GM19043 (cell line): ENCODE data around the gene ARFGAP2.

Experiments
- ATAC-seq: cut with Tn5 transposase; IDR thresholded peaks from one replicate; pipeline ENCODE4 v1.9.1; 2021; ENCODE audit warnings: low read depth; ENCODE audit not compliant: unreplicated experiment

Gene ARFGAP2

DNA sequence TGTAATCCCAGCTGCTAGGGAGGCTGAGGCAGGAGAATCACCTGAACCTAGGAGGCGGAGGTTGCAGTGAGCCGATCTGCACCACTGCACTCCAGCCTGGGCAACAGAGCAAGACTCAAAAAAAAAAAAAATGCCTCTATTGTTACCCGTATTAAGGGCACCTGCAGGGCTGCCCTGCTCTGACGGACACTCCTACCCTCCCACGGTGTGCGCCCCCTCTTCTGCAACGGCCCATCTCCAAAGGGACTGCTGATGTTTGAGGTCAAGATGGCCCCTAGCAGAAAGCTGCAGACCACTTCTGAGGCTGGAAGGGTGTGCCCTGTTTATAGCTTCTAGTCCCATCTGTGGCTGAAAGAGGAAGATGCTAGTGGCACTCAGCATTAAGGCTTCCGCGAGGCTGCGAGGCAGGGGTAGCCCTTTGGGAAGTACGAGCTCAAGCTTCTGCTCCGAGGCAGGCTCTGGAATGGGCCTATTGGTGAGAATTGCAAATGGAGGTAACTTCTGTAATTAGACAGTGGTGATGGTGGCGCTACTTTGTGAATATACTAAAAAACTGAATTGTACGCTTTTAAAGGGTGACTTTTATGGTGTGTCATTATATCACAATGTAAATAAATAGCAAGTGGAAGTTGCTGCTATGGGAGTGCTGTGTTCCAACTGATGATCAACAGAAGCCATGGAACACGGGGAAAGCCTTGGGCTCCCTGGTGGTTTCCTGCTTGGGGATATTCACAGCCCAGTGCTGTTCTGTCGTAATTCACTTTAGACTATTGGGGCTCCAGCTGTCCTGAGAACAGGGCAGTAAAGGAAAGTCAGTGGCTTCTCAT, 24.3 kb downstream of the ARFGAP2 start:
- no peak for ATAC-seq

DNA sequence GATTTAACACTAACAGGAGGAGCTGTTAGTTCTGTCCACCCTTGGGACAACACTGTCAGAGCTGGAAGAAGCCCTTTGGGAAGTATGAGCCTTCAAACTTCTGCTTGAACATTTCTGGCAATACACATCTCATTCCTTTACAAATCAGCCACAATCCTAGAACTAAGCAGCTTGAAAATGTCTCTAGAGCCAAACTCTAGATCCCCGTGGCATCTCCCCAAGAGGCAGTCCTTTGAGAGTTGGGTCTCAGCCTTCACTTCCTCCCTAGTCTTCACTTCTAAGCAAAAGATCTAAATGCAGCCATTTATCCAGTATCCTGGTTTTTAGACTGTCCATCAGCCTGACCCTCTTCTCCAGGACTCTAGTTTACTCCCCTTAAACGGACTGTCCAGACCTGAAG, 26.9 kb downstream of the ARFGAP2 start:
- no peak for ATAC-seq

DNA sequence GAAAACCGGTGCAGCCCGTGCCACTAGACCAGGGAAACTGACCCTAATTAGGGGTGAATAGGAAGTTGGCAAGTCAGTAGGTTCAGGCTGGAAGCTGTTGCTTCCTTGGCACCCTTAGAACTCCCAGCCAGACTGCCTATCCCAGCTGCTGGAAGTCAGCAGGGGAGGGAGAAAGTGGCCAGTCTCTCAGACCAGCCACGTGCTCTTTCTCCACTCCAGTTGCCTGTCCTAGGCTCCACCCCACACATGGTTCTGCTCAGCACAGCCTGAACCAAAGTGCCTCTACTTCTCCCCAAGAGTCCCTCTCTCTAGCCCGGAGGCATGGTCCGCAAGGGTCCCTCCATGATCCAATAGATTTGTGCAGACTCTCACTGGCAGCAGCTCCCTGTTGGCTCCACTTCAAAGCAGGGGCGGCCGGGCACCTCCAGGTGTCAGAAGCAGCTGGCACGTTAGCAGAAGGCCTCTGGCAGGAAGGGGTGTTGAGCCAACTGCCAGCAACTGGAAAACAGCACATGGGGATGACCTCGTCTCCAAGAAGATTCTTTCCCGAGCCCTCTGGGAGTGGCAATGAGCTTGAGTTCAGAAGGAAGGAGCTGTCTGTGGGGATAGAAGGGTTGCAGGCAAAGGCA, 27.7 kb downstream of the ARFGAP2 start:
- no peak for ATAC-seq

DNA sequence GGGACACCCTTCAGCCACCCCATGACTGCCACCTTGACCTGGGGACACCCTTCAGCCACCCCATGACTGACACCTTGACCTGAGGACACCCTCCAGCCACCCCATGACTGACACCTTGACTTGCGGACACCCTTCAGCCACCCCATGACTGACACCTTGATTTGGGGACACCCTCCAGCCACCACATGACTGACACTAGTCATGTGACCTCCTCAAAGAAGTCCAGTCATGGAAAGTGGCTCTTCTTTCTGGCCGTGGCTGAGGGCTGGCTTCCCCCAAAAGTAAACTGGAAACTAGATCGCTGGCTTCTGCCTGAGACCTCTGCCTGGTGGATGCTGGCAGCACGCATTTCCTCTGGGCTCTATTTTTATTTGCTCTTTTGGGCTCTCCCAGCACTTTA, 28.4 kb downstream of the ARFGAP2 start:
- ATAC-seq, result no peak

DNA sequence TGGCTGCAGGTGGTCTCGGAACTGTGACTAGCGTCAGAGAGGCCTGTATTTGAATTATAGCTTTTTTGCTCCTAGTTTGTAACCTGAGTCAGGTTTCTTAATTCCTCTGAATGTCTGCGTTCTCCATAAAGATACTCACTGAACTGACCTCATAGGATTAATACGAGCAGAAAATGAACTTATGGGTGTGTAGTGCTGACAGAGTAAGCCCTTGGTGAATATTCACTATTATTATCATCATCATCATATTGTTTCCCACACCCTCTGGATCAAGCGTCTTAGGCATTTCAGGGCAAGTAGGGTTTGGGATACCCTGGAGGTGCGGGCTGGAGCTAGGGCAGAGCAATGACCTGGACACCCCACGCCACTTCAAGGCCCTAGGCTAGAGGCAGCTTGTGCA, 29.0 kb downstream of the ARFGAP2 start:
- no peak for ATAC-seq

DNA sequence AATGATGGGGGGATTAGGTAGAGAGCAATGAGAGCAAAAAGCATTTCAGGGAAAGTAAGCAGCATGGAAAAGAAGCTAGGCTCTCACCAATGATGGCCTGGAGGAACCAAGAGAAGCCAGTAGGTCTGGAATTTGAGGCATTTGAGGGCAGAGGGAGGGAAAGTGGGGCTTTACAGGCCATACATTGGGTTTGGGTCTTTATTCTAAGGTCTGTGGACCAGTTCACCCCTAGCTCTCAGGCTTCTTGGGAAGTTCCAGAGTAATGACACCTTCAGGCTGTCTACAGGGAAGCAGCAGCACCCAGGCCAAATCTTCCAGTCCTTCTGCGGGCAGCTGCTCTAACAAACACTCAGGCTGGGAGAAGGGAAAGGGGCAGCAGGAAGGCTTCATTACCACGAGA, 29.4 kb downstream of the ARFGAP2 start:
- ATAC-seq, result no peak

DNA sequence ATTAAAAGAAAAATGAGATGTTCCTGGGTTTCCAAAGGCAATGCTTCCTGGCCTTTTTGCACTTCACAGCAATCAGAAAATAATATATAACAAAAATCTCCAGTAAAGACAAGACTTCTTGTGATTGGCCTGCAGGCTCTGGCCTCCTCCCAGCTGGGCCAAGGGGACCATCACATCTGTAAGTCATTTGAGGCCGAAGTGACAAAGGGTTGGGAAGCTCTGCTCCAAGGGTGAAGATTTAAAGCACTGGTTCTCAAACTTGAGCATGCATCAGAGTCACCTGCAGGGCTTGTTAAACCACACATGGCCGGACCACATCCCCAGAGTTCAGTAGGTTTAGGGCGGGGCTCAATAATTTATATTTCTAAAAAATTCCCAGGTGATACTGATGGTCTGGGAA, 32.1 kb downstream of the ARFGAP2 start:
- no peak for ATAC-seq

DNA sequence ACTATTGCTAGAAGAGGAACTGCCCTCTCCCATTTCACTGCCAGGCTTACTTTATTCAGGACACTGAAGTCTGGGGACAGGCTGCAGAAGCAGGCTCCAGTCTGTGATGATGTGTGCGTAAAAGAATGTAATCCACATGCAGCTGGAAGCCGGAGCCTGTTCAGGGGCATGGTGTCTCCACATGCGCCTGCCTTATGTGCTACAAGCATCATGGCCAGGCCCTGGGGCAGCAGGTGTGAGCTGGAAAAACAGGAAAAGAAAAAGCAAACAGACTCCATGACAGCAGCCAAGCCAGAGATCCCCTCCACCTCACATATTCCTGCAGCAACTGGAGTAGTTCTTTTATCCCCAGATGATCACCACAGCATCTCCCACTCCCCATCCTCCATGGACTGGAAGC, 33.4 kb downstream of the ARFGAP2 start:
- ATAC-seq, result no peak

DNA sequence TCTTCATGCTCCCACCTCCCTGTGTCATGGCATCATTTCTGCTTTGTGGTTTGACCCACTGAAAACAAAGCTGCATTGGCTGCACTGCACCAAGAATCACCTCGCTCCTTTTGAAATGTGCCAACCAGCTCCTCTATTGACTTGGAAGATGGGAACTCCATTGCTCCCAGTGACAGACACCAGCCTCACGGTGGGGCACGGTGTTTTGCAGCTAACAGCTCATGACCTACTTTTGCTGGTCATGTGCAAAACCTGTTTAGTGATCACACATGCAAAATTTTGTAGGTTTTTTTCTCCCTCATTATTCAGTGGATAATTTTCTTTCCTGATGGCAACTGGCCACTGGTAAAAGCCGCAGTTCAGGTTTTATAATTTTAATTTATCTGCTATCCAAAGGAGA, 36.8 kb downstream of the ARFGAP2 start:
- no peak for ATAC-seq

DNA sequence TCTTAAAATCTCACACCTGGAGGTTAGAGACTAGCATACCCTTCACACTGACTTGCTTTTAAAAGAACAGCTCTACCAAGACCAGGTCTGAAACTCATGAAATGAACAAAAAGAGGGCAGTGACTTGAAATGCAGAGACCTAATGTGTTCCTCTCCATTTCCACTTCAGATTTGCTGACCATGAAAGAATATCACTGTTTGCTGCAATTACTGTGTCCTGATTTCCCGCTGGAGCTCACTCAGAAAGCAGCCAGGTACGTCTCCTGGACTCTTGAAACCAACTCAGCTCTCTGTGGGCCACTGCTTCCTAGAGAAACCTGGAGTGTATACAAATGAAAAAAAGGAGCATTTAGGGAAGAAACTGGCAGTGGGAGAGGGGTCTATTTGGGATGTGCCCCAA, 39.2 kb downstream of the ARFGAP2 start:
- ATAC-seq, result no peak

DNA sequence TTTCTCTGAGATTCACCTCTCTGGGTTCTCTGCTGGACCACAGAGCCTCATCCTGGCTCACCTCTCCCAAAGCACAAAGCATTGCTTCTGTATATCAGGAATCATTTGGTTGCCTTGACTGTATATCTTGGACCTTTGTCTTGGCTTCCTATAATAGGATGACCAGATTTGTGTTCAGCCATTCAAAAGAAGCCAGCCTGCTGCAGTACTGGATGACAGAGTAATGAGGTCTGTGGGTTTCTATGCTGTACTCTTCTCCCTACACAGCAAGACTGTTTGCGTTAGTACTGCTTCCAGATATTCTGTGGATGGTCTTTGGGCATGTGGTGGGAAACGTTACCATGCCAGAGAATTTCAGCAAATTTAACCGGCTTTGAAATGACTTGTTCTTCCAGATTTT, 39.8 kb downstream of the ARFGAP2 start:
- no peak for ATAC-seq

DNA sequence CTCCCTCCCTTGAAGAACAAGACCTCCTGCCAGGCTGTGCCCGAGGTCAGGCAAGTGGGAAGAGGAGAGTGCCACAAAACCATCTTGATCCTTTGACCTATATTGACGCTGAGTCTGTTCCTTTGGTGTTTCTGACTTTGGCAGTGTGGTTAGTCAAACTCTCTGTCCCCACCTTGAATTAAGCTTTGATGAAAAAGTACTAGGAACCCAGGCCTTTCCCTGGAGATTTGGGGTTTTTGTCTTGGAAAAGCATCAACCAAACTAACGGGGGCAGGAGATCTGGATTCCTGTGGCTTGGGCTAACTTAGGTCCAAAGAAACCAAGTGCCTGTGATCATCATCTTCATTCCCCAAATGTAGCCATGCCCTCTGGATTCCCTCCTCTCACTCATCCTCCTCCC, 40.4 kb downstream of the ARFGAP2 start:
- ATAC-seq, result no peak

DNA sequence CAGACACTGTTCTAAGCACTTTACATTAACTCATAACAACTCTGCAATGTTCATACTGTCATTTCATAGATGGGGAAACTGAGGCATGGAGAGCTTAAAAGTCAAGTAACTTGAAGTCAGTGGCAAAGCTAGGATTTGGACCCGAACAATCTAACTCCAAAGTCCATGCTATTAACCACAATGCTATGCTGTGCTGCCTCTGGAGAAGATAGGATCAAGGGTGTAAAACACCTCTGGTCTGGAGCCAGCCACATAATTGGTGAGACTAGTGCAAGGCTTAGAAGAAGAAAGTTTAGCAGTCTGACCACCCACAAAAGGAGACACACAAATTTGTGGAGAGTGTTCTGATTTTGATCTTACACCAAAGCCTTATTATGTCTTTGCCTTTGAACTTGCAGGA, 43.7 kb downstream of the ARFGAP2 start:
- no peak for ATAC-seq

DNA sequence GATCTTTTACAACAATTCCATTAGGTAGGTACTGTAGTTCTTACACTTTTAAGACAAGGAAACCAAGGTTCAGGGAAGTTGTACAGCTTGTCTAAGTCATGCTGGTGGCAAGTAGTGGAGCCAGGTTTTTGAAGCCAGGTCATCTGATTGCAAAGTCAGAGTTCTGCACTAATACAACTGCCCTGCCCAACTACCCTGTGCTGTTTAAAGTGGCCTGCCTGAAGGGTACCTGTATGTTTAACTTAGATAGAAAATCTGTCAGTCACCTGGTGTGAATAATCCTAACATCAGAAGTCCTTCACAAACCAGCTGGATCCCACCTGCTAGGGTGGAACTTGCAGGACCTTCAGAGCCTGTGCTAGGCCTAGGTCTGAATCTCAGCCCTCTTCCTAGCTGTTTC, 44.2 kb downstream of the ARFGAP2 start:
- ATAC-seq, result no peak

DNA sequence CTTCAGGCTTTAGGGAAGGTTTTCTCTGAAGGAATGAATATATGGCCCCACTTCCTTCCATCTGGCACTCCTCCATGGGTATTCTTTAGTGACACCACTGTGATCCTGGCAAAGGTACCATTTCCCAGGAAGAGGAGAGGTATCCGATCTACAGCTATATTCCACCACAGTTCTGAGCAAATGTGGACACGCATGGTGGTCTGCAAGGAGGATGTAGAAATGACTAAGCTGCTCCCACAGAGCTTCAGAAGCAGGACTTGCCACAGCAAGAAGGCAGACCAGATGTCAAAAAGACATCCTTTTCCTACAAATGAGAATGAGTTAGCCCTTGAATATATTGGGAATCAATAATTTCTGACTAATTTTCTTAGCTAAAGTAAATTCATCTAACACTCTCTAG, 45.5 kb downstream of the ARFGAP2 start:
- no peak for ATAC-seq

DNA sequence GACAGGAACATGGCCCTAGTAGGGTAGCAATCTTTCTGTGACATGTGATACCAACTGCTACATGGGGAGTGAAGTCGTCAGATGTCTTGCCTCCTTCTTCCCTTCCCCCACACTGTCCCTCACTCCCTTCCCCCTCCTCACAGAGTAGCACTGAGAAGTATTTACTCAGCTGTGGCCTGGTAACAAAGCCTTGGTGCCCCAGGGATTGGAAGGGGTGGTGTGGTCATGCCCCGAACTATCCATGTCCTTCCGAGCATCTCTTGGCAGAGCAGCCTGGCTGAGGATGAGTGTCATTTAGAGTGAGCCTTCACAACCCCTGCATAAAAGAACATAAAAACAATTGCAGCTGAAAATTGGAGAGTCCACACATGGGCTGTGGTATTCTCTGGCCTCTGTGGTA, 46.1 kb downstream of the ARFGAP2 start:
- ATAC-seq, result no peak

DNA sequence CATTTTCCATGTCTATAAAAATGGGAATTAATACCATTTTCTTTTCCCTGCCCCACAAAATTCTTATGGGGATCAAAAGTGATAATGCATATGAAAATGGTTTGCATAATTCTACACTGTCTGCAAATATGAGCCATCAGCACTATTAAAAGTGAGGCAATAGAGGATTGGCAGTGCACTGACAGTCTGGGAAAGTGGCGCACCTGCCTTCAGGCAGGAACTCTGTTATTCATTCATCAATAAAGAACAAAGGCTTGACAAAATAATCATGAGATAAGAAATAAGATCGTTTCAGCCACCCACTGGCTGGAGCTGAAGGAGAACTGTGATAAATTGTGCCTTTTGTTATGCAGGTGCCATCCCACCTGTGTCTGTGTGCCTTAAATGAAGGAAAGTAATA, 49.5 kb downstream of the ARFGAP2 start:
- ATAC-seq, result no peak

DNA sequence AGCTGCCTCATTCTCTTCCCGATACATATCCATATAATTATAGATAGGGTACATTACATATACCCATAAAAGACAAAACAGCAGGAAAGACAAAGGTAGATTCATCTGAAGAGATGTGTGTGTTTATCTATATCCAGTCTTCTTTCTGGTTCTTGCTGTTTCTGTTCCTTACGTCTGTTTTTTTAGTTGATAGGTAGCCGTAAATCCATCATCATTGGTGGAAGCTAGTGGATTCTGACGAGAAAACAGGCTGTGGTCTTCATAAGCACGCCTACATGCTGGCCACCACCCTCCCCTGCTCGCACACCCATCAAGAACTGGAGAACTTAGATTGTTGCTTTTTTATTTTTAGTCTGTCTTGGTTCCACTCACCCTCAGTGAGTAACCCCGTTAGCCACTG, 51.6 kb downstream of the ARFGAP2 start:
- no peak for ATAC-seq

DNA sequence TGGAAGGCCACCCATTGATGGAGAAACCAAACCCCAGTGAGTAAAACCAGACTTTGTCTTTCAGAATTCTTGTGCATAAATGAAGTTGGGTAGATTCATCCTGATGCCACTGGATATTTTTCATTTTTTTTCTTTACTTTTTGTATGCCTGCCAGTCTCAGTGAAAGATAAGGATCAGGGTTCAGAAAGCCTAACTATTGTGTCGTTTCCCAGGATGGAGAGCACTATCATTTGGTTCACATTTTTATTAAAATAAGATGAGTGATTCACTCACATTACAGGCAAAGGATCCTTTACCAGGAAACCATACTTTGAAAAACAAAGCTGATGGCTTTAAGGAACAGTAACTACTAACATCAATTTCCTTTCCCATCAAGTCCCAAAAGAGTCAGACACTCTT, 52.0 kb downstream of the ARFGAP2 start:
- ATAC-seq, result no peak

DNA sequence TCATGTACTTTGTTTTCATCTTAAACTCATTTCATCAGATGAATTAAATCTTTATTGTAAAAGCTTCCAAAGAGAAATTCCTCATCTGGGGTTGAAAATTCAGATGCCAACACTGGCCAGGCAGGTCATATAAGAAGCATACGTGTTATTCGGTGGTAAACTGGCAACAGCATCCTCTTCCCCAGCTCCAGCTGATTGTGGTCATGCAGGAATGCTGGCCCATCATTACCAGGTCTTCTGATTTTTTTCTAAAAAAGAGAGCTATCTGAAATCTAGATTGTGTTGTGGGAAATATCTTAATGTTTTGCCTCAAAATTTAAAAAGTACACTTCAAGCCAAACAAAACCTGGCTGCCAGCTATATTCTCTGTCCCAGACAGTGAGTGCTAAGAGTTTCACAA, 53.6 kb downstream of the ARFGAP2 start:
- no peak for ATAC-seq

DNA sequence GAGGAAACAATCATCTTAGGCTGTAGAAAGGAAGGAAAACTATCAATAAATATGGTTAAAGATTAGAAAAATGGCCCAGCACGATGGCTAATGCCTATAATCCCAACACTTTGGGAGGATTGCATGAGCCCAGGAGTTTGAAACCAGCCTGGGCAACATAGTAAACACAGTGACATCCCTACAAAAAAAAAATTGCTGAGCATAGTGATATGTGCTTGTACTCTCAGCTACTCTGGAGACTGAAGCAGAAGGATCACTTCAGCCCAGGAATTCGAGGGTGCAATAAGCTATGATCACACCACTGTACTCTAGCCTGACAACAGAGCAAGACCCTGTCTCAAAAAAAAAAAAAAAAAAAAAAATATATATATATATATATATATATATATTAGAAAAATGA, 54.9 kb downstream of the ARFGAP2 start:
- no peak for ATAC-seq

DNA sequence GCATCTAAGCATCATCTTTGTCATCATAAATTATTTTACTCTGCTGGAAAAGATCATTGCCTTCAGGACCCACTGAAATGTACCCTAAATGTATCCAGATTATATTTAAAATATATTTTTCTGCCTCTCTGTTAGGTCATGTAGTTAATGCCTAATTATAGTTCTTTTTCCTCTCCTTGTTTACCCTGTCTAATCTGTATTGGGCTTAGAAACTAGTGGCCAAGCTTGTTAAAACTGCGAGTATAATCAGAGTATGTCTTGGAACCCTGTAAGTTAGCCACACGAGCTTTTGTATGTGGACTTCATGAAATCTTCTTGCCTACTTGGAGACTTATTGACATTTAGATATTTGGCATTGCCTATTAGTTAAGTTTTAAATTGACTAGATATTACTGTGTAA, 55.6 kb downstream of the ARFGAP2 start:
- no peak for ATAC-seq
